ENCODE data around the gene ETS1.
A peak's percentile ranks its signal among the peaks of the same experiment; 100 is the strongest.

ETS1 gene

GRCh38 chr11:128535468-128536457, 51.6 kb downstream of the ETS1 start:
- no peak for DNase-seq (ENCODE audit: low spot score)

DNA sequence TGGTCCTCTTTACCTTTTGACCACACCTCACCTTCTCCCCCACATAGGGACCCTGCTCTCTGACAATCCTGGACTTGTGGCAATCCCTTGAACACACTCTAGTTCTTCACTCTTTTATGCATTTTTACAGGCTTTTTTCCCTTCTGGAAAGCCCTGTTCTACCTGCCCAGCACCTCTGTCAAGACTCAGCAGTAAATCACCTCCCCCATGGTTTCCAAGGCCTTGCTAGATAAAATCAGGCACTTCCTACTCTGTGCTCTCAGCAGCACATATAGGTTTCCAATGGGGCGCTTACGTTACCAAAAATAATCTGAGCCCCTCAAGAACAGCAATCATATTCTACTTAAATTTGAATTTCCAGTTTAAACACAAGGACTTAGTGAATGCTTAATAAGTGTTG, 53.9 kb downstream of the ETS1 start:
- no peak for DNase-seq (ENCODE audit: low spot score)

DNA sequence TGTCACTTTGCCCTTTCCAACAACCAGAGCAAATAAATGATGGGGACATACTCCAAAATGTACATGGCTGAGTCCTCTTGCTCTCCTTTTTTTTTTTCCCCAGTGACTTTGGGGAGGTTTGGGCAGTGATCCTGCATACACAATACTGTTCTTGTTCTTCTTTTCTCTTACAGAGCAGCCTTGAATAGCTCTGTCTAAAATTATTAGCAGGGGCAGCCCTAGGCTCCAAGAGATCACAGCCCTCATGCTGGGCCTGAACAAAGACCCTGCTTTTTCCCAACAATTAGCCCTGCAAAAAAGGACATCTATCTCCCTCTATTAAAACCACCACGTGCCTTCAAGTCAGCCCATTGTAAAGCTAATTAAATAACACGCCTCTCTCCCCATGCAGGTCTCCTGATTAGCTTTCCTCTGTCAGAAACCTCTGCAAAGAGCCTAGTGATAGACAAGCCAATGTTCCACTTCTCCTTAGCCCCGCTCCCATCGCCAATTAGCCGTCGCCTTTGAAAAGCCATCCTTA, 54.7 kb downstream of the ETS1 start:
- DNase-seq (ENCODE audit: low spot score): peak; percentile 75

DNA sequence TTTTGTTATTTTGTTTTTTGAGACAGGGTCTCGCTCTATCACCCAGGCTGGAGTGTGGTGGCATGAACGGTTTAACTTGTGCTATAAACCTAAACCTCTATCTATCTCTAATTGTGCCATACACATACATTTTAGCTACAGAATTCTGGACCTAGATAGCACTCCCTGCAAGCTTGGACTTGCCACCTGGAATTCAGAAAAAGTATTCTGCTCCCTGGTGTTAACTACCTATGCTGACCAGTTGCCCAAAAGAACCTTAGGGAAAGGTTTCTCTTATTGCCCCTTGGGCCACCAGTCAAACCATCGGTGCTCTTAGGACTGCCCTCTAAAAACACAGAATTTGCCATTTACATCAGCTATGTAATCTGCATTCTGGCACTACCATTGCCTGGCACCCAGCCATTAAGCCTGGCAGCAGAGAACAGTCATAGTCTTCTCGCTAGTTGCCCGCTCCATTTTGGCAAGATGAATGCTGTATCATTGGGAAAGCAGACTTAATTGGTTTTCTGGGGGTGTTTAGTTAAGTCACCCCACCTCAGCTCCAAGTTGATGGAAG, 55.3 kb downstream of the ETS1 start:
- DNase-seq (ENCODE audit: low spot score): no peak

- no peak for DNase-seq (ENCODE audit: low spot score)
Observed at GRCh38 chr11:128531588-128531987, 55.8 kb downstream of the ETS1 start.

DNA sequence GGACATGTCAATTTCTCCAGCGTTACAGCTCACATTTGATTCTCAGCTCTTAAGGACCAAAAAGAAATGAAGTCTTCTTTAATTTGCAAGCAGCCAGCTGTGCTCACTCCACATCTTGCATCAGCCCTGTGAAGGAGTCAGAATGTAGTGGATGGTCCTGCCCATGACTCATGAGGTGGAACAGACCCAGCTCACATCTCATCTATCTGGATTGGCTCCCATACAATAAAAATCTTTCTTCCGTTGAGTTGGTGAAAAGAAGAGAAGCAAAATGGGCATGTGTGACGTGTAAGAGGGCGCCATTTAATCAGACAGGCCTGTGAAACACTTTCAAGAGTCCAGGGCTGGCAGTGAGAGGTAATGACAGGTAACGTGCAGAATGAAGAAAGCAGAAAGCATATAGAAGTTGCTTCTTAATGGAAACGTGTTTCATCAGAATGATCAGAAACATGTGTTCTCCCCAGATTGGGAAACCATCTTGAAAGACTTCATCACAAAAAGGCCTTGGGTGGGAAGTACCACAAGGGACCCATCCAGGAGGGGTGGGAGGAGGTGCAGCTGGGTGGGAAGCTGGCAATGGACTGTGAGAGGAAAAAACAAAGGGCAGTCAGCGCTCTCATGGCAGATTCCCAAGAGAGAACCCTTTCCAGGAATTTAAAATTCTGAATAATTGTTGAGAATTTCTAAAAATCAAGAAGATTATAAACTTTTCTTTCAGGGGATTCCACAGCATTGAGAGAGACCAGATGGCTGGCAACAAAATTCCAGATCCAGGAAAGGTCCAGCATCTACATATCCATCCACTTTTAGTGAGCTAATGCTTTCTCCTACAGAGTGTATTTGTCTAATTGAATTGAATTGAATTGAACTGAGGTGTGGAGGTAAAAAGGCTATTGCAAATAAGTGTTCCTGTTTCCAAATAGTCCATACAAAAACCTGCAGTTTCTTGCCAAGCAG, 57.0 kb downstream of the ETS1 start:
- no peak for DNase-seq (ENCODE audit: low spot score)

- DNase-seq (ENCODE audit: low spot score): no peak
Observed at GRCh38 chr11:128528294-128528693, 59.1 kb downstream of the ETS1 start.

GRCh38 chr11:128527046-128527445, 60.3 kb downstream of the ETS1 start:
- DNase-seq (ENCODE audit: low spot score): no peak

- no peak for DNase-seq (ENCODE audit: low spot score)
Observed at GRCh38 chr11:128525411-128526243, 61.7 kb downstream of the ETS1 start.

- no peak for DNase-seq (ENCODE audit: low spot score)
Observed at GRCh38 chr11:128524172-128524571, 63.2 kb downstream of the ETS1 start.

GRCh38 chr11:128523641-128524040, 63.7 kb downstream of the ETS1 start:
- DNase-seq (ENCODE audit: low spot score): no peak

- no peak for DNase-seq (ENCODE audit: low spot score)
Observed at GRCh38 chr11:128522943-128523518, 64.3 kb downstream of the ETS1 start.

- peak; percentile 93 for DNase-seq (ENCODE audit: low spot score)
Observed at GRCh38 chr11:128522055-128522942, 65.1 kb downstream of the ETS1 start.

- no peak for DNase-seq (ENCODE audit: low spot score)
Observed at GRCh38 chr11:128521682-128522054, 65.7 kb downstream of the ETS1 start.

- DNase-seq (ENCODE audit: low spot score): no peak
Observed at GRCh38 chr11:128520888-128521681, 66.3 kb downstream of the ETS1 start.

- DNase-seq (ENCODE audit: low spot score): no peak
Observed at GRCh38 chr11:128520206-128520887, 67.0 kb downstream of the ETS1 start.

- DNase-seq (ENCODE audit: low spot score): no peak
Observed at GRCh38 chr11:128519338-128519737, 68.0 kb downstream of the ETS1 start.

GRCh38 chr11:128518493-128519207, 68.7 kb downstream of the ETS1 start:
- no peak for DNase-seq (ENCODE audit: low spot score)
